Brain microvascular endothelial cell (primary cell): ENCODE measurements around the gene GALNT9.
A peak's percentile ranks its signal among the peaks of the same experiment; 100 is the strongest.

Experiments
- DNase-seq: peaks from one replicate; pipeline ENCODE4 v3.0.0-alpha.2; 2020
- H3K27ac ChIP-seq: fragments of 250-450 bp; sonication (Bioruptor Pico); 2 replicates; pipeline ENCODE4 v1.5.1; 2020; ENCODE audit warnings: mild to moderate bottlenecking, moderate library complexity
- H3K27me3 ChIP-seq: fragments of 250-450 bp; sonication (Bioruptor Pico); replicated peaks from 2 replicates; pipeline ENCODE4 v1.5.1; 2020; ENCODE audit warnings: mild to moderate bottlenecking
- H3K36me3 ChIP-seq: fragments of 250-450 bp; sonication (Bioruptor Pico); replicated peaks from 2 replicates; pipeline ENCODE4 v1.5.1; 2020; ENCODE audit warnings: mild to moderate bottlenecking
- H3K4me3 ChIP-seq: 2 replicates; pipeline ENCODE4 v1.5.1; 2011; ENCODE audit warnings: low read depth, mild to moderate bottlenecking, control low read depth, low read length, moderate library complexity
- in situ Hi-C: cut with HindIII; loops from 2 replicates; pipeline ENCODE4 v1.10.0; 2017; ENCODE audit warnings: low sequenced_read_pairs, low pct_ligation_motif_present
- TF ChIP-seq, protein P1 (sequence below): IDR thresholded peaks from 2 replicates; pipeline ENCODE4 v1.5.1; 2011; ENCODE audit warnings: low read depth, mild to moderate bottlenecking, moderate library complexity, low read length, control low read depth, inconsistent platforms; ENCODE audit errors: missing control alignments

GALNT9 gene

DNA sequence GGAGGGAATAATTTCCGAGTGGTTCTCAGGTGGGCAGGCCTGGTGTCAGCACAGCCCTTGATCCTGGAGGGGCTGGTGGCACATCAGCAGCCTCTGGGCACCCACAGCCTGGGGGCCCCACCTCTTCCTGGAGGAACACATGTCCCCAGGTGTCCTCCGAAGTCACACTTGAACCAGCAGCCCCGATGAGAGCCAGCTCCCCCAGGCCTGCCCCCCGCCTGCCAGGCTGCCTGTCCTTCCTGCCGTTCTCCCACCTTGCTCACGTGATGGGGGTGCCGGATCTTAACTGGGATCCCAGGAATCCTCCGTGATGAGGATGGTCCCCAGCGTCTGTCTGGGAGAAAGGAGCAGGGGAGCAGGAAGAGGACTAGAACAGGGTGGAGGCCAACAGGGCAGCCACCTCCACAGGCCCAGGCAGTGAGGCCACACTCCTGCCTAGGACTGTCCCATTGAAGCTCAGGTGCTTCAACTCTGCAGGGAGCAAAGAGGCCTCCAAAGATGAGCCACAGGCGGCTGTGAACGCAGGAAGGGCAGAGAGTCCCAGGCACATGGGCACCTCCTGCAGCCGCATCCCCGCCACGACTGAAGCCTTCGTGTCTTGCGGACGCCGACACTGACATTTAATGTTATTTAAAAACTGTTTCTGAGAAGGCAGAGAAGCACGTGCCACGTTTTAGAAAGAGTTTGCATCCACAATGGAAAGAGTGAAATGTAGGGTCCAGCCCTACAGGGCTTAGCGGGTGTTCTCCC is 77.5 kb downstream of the GALNT9 start:
- H3K4me3 ChIP-seq: no peak overlapping the region
- no peak overlapping the region for H3K27ac ChIP-seq
- H3K27me3 ChIP-seq: peaks cover 1% of the 10 kb centered on the region
- in situ Hi-C loops: no loop called here
- no peak for DNase-seq
- H3K36me3 ChIP-seq: no peaks in the 10 kb centered on the region
- TF ChIP-seq, protein P1, sequence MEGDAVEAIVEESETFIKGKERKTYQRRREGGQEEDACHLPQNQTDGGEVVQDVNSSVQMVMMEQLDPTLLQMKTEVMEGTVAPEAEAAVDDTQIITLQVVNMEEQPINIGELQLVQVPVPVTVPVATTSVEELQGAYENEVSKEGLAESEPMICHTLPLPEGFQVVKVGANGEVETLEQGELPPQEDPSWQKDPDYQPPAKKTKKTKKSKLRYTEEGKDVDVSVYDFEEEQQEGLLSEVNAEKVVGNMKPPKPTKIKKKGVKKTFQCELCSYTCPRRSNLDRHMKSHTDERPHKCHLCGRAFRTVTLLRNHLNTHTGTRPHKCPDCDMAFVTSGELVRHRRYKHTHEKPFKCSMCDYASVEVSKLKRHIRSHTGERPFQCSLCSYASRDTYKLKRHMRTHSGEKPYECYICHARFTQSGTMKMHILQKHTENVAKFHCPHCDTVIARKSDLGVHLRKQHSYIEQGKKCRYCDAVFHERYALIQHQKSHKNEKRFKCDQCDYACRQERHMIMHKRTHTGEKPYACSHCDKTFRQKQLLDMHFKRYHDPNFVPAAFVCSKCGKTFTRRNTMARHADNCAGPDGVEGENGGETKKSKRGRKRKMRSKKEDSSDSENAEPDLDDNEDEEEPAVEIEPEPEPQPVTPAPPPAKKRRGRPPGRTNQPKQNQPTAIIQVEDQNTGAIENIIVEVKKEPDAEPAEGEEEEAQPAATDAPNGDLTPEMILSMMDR: no peak

DNA sequence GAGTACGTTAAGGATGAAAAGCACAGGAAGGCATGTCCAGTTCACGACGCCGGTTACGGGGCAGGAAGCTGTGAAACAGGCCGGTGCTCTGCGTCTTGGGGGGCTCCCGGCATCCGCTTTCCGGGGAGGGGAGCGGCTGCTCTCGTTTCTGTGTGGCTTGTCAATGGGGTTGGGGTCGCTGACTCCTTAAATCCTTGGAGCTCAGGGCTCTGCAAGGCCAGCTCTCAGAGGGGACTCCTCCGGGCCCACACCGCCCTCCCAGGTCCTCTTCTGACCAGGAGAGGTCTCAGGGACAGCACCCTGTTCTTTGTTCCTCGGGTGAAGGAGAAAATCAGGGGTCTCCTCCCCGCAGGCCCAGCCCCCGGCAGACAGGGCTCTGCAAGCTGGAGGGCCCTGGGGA is 78.1 kb downstream of the GALNT9 start:
- in situ Hi-C loops: no loop called here
- H3K27me3 ChIP-seq: peaks cover 1% of the 10 kb centered on the region
- DNase-seq: no peak
- no peaks in the 10 kb centered on the region for H3K36me3 ChIP-seq
- H3K4me3 ChIP-seq: no peak overlapping the region
- H3K27ac ChIP-seq: no peak overlapping the region
- TF ChIP-seq, protein P1: no peak

DNA sequence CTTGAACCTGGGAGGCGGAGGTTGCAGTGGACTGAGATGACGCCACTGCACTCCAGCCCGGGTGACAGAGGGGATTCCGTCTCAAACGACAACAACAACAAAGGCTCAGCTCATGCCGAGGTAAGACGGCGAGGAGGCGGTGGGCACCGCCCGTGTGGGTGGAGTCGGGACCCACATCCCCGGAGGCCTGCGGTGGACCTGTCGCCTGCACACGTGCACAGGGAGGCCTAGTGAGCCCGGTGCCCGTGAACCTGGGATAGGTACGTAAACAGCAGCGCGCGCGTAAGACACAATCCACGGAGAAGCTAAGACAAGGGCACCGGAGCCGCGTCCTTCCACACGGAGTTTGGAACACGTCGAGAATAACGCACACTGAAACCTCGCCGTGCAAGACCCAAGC is 78.7 kb downstream of the GALNT9 start:
- Histone ChIP-seq H3K4me3 (no peak overlapping the region), H3K36me3 (no peaks in the 10 kb centered on the region), H3K27ac (no peak overlapping the region), H3K27me3 (peaks cover 1% of the 10 kb centered on the region)
- TF ChIP-seq, protein P1: no peak
- in situ Hi-C loops: no loop called here
- DNase-seq: no peak

DNA sequence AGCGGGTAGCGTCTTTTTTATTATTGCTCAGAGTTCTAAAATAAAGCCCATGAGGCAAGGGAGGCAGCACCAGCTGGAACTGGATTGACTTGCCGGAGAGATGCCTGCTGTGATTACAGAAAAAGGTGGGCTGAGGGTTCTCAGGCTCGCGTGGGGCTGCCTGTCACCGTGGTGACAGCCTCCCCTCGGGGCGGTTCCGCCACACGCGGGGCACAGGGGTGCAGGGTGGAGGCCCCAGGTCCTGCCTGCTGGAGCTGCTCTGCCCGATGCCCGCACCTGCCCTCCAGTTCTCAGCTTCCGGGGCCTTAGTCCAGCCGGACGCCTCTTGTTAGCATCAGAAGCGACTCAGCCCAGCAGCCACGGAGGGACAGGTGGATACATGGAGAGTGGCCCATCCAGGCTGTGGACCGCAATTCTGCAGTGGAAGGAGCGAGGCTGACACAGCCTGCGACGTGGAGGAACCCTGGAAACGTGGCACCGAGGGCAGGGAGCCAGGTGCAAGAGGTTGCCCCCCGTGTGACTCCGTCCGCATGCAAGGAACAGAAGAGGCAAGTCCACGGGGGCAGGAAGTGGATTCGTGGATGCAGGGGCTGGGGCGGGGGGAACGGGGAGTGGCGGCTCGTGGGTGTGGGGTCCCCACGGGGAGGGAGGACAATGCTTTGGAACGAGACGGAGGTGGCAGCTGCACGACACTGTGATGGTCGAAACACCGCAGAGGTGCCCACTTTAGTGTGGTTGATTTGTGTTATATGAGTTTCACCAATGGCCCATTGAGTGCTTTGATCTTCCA is 79.5 kb downstream of the GALNT9 start:
- Histone ChIP-seq H3K27ac (no peak overlapping the region), H3K27me3 (peaks cover 1% of the 10 kb centered on the region), H3K4me3 (no peak overlapping the region), H3K36me3 (no peaks in the 10 kb centered on the region)
- no peak for DNase-seq
- in situ Hi-C loops: no loop called here
- TF ChIP-seq, protein P1: no peak

DNA sequence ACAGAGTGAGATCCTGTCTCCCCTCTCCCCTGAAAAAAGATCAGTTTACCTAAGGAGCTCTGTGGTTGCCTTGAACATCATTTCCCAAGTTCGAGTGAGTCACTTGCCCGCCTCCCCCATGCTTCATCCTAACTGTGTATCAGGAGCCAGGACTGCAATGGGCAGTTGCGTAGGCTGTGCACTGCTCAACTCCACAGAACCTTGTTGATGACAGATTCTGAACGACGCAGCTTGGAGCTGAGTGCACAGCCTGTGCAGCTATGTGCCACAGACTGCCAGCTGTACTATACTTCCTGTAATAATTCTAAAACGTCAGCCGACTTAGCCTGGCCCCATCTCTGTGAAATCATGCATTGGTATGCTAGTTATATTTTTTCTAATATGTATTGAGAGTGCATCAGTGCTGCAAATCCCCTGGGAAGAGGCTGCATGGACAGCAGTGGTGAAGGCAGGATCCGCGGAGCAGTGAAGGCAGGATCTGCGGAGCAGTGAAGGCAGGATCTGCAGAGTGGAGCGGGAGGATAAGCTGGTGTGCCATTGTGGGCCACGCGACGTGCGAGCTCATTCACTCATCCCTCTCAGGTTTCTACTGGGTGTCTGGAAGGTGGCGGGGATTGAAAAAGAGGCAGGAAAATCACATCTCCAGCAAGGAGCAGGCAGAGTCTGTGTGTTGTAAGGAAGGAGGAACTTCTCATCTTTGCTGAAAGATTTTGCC is 80.8 kb downstream of the GALNT9 start:
- in situ Hi-C loops: no loop called here
- Histone ChIP-seq H3K36me3 (no peaks in the 10 kb centered on the region), H3K27ac (no peak overlapping the region), H3K27me3 (no peaks in the 10 kb centered on the region), H3K4me3 (no peak overlapping the region)
- DNase-seq: peak; percentile 59
- TF ChIP-seq, protein P1: no peak
